HepG2 (cell line): ENCODE measurements around the gene ERMP1. TPM values are rescaled to one million over a fixed set of nuclear protein-coding genes. Genes with fewer than 3 reads are reported as not detected.

Experiments used
- ATAC-seq: fragments of 200-7000 bp; cut with Tn5 transposase; 3 replicates; pipeline ENCODE4 v1.9.1; 2020; ENCODE audit warnings: mild to moderate bottlenecking, moderate library complexity
- BruUV-seq: library from RNA; stranded (reverse); fragments of 400-500 nt; replicated peaks from 2 replicates; lab custom pipeline; 2021; lab: Mats Ljungman, UMichigan
- CTCF ChIA-PET: fragments of 300-600 bp; formaldehyde crosslinking; extraction: SDS; loops from one replicate; lab custom pipeline; 2021; ENCODE audit warnings: low total read pairs, inconsistent platforms, low intra/inter-chr PET ratio; lab: Yijun Ruan, JAX
- POLR2A ChIA-PET: fragments of 350-600 bp; sonication (Branson Sonifier 250); formaldehyde crosslinking; loops from one replicate; lab custom pipeline; 2020; ENCODE audit warnings: antibody characterized with exemption, inconsistent platforms; lab: Yijun Ruan, JAX
- DNase-seq: peaks from one replicate; pipeline ENCODE4 v3.0.0-alpha.2; 2015; ENCODE audit warnings: low spot score
- FAIRE-seq: peaks from 3 replicates; lab custom pipeline; 2011; peaks lifted over from hg19 to GRCh38; lab: Jason Lieb, UNC
- H2AFZ ChIP-seq: one replicate; pipeline ENCODE4 v1.6.1; 2011; ENCODE audit warnings: low read length, inconsistent platforms
- H3K27ac ChIP-seq: fragments of 300-600 bp; 3 replicates; pipeline ENCODE4 v1.8.0; 2011; ENCODE audit warnings: mixed run types, mild to moderate bottlenecking, mixed read lengths, low read length, inconsistent platforms; ENCODE audit not compliant: insufficient read depth; ENCODE audit errors: extremely low read length
- H3K27me3 ChIP-seq, 2 experiments: fragments of 200-600 bp in 1 of 2; 2 replicates in 1 of 2; 3 replicates in 1 of 2; pipeline versions ENCODE4 v1.6.0 to v1.8.0; 2011; ENCODE audit warnings: low read length in 2 of 2, mild to moderate bottlenecking in 2 of 2, moderate library complexity in 2 of 2, inconsistent platforms in 1 of 2; ENCODE audit not compliant: insufficient read depth in 2 of 2, control insufficient read depth in 1 of 2
- H3K36me3 ChIP-seq, 2 experiments: fragments of 200-600 bp in 1 of 2; replicated peaks in 1 of 2; 2 replicates in 1 of 2; 3 replicates in 1 of 2; pipeline versions ENCODE4 v1.5.1 to v1.8.0; 2011; ENCODE audit warnings: low read length in 2 of 2, inconsistent platforms in 1 of 2; ENCODE audit not compliant: insufficient read depth in 2 of 2, control insufficient read depth in 1 of 2
- H3K4me1 ChIP-seq: 2 replicates; pipeline ENCODE4 v1.5.1; 2012; ENCODE audit warnings: low read length, inconsistent platforms; ENCODE audit not compliant: insufficient read depth
- H3K4me2 ChIP-seq: 2 replicates; pipeline ENCODE4 v1.6.0; 2011; ENCODE audit warnings: low read depth, low read length, inconsistent platforms
- H3K4me3 ChIP-seq, 3 experiments: fragments of 200-600 bp in 1 of 3; sonication (generic), shearing (Covaris generic) in 1 of 3; replicated peaks in 1 of 3; 2 replicates each; pipeline ENCODE4 v1.5.1; 2011 to 2016; ENCODE audit warnings: low read length in 3 of 3, inconsistent platforms in 2 of 3, low read depth in 2 of 3, mild to moderate bottlenecking in 2 of 3, control low read depth in 1 of 3, mixed read lengths in 1 of 3; ENCODE audit not compliant: insufficient read depth in 1 of 3
- H3K79me2 ChIP-seq: one replicate; pipeline ENCODE4 v1.6.1; 2011; ENCODE audit warnings: low read length, inconsistent platforms; ENCODE audit not compliant: insufficient read depth
- H3K9ac ChIP-seq: 2 replicates; pipeline ENCODE4 v1.6.0; 2011; ENCODE audit warnings: mild to moderate bottlenecking, low read depth, low read length, inconsistent platforms; ENCODE audit not compliant: insufficient read depth
- H3K9me3 ChIP-seq: 2 replicates; pipeline ENCODE4 v1.5.1; 2012; ENCODE audit warnings: mild to moderate bottlenecking, low read length
- H4K20me1 ChIP-seq: 2 replicates; pipeline ENCODE4 v1.6.0; 2011; ENCODE audit warnings: inconsistent platforms, mild to moderate bottlenecking, low read length, moderate library complexity; ENCODE audit not compliant: insufficient read depth
- HNRNPH1 ChIP-seq: fragments of 200-400 bp; formaldehyde crosslinking; optimal IDR thresholded peaks from 2 replicates; pipeline ENCODE3; 2017; ENCODE audit warnings: mild to moderate bottlenecking, low read depth, low read length
- MED1 ChIP-seq: sonication (generic); formaldehyde crosslinking; IDR thresholded peaks from 2 replicates; pipeline ENCODE4 v1.4.0; 2020; ENCODE audit warnings: missing genetic modification reagents
- NFYB ChIP-seq: sonication (generic); formaldehyde crosslinking; IDR thresholded peaks from 2 replicates; pipeline ENCODE4 v1.4.0; 2020; ENCODE audit warnings: missing genetic modification reagents
- SMAD9 ChIP-seq: sonication (generic); formaldehyde crosslinking; IDR thresholded peaks from 2 replicates; pipeline ENCODE4 v1.5.1; 2020; ENCODE audit warnings: mild to moderate bottlenecking, missing genetic modification reagents
- SOX5 ChIP-seq: IDR thresholded peaks from 2 replicates; pipeline ENCODE4 v1.6.1; 2016; ENCODE audit warnings: borderline replicate concordance
- THAP11 ChIP-seq: IDR thresholded peaks from 2 replicates; pipeline ENCODE4 v1.6.1; 2016; ENCODE audit warnings: missing biosample characterization, missing genetic modification reagents
- YEATS4 ChIP-seq: sonication (generic); formaldehyde crosslinking; IDR thresholded peaks from 2 replicates; pipeline ENCODE4 v1.4.0; 2020; ENCODE audit warnings: missing genetic modification reagents, borderline replicate concordance
- ZBTB7A ChIP-seq: sonication (generic); formaldehyde crosslinking; IDR thresholded peaks from 2 replicates; pipeline ENCODE4 v1.8.0; 2022; ENCODE audit warnings: mild to moderate bottlenecking, missing genetic modification reagents
- ZBTB7B ChIP-seq: sonication (generic); formaldehyde crosslinking; IDR thresholded peaks from 2 replicates; pipeline ENCODE4 v1.4.0; 2020; ENCODE audit warnings: missing genetic modification reagents
- ZNF329 ChIP-seq: sonication (generic); formaldehyde crosslinking; IDR thresholded peaks from 2 replicates; pipeline ENCODE4 v1.9.0; 2021; ENCODE audit warnings: low read depth, mild to moderate bottlenecking, missing genetic modification reagents
- ZNF598 ChIP-seq: sonication (generic); formaldehyde crosslinking; IDR thresholded peaks from 2 replicates; pipeline ENCODE4 v1.5.1; 2020; ENCODE audit warnings: mild to moderate bottlenecking, missing genetic modification reagents, borderline replicate concordance
- ZNF768 ChIP-seq: sonication (generic); formaldehyde crosslinking; IDR thresholded peaks from 2 replicates; pipeline ENCODE4 v1.4.0; 2020; ENCODE audit warnings: missing genetic modification reagents
- ZSCAN5A ChIP-seq: sonication (generic); formaldehyde crosslinking; IDR thresholded peaks from 2 replicates; pipeline ENCODE4 v1.8.0; 2022; ENCODE audit warnings: mild to moderate bottlenecking, missing genetic modification reagents, borderline replicate concordance
- WGBS: methylation state at CpG from one replicate; pipeline ENCODE4 v1.1.6; 2017; ENCODE audit warnings: low lambda C conversion rate; 5-methylcytosine and 5-hydroxymethylcytosine counted together
- in situ Hi-C: cut with HindIII; loops from 2 replicates; pipeline ENCODE4 v1.10.0; 2017; ENCODE audit warnings: low pct_unique_long_range_greater_than_20kb; ENCODE audit not compliant: extremely low pct_ligation_motif_present
- intact Hi-C: fragments of 100-400 bp; cut with micrococcal nuclease; formaldehyde crosslinking; loops from one replicate; pipeline ENCODE4 v1.10.0; 2022; ENCODE audit not compliant: unreplicated experiment
- polyA plus RNA-seq, 8 experiments: library from polyadenylated mRNA; depleted of rRNA in 3 of 8; stranded (reverse) in 7 of 8; unstranded in 1 of 8; fragments of >200 nt; fragmentation: Illumina TruSeq in 4 of 8; extraction: Trizol in 4 of 8; gene quantifications; 2 replicates each; pipeline versions ENCODE4 v1.2.1 to v1.2.3, GENCODE V29; 2011 to 2016; ENCODE audit warnings: low read depth in 4 of 8, missing spikeins in 1 of 8, mixed read lengths in 1 of 8; ENCODE audit not compliant: insufficient read depth in 1 of 8
- total RNA-seq, 5 experiments: library from RNA; depleted of rRNA; stranded (reverse); fragments of >200 nt; fragmentation: Illumina TruSeq; extraction: Trizol; gene quantifications; 2 replicates each; pipeline ENCODE4 v1.2.3, GENCODE V29; 2016; ENCODE audit warnings: low read depth in 1 of 5
- TF ChIP-seq, protein P1 (sequence below): fragments of 450-650 bp; IDR thresholded peaks from 2 replicates; pipeline ENCODE4 v1.6.1; 2016

The ERMP1 gene
- total and polyA plus RNA-seq, 2 of the 13 experiments (the other 11 are each of a cell fraction or from before 2014, with no cell fraction given), result 40.9 to 65.4 TPM

DNA sequence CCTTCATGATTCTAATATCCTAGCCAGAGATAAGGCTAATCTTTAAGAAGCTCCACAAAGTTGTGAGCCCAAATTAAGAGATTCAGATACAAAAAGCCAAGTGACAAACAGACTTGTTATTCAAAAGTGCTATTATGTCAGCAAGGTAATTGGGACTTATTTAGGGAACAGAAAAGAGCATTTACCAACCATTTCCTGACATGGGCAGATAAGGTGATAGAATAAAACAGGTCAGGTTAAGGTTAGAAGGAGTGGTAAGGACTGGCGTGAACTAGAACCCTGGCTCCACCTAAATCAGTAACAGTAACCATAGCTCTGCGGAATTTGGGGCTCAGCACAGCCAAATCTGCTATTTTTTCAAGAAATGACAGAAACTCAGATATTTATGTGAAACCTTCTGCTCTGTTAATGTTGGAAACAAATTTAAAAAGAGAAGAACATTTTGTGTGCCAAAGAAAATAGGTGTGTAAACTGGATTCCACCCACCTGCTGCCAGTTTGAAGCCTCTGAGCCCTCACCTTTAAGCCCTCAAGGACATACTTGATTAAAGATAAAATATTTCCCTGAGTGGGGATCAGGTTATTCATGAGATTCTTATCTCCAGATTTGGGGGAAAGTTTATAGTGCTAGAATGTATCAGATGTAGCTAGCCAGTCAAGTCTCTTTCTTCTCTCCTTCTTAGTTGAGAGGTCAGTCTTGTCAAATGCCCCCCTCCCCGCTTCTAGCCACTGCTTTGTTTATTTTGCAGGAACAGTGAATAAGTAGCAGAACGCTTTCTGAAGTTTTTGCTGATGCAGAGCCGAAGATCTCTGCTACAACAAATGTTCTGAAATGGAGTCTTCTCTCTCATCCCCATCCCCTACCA, 10.2 kb upstream of the ERMP1 start:
- no peak for DNase-seq
- peak overlapping the region; percentile 73 for H2AFZ ChIP-seq
- H3K4me3 ChIP-seq, result peak overlapping the region; percentile 25 to 49 (median 34); a peak in 4 of 6 replicates
- H3K27ac ChIP-seq, result peak overlapping the region; percentile 70
- 29% methylated on average over 5 of the region's 5 CpGs for WGBS
- no peak for ATAC-seq
- H3K79me2 ChIP-seq, result no peaks in the 10 kb centered on the region
- in situ Hi-C loops, result no loop called here
- H3K4me1 ChIP-seq, result peaks cover 62% of the 10 kb centered on the region
- no TSS peak for BruUV-seq
- no peaks in the 10 kb centered on the region for H3K9me3 ChIP-seq
- peak overlapping the region; percentile 46 for H3K9ac ChIP-seq
- H3K4me2 ChIP-seq, result peak overlapping the region; percentile 74
- TF ChIP-seq ZBTB7B (CRISPR knock-in tag) (no peak), THAP11 (CRISPR knock-in tag) (0 out of 2 replicates have a peak, but pooled peaks have one; percentile 4), YEATS4 (CRISPR knock-in tag) (0 out of 2 replicates have a peak, but pooled peaks have one; percentile 48)
- no peaks in the 10 kb centered on the region for H3K27me3 ChIP-seq
- CTCF ChIA-PET, result no interaction called here
- intact Hi-C loops, result no loop called here
- H4K20me1 ChIP-seq, result no peaks in the 10 kb centered on the region
- no peaks in the 10 kb centered on the region for H3K36me3 ChIP-seq
- POLR2A ChIA-PET, result interaction anchor here (0.9 to 2.3 kb wide), 3 partner anchors 11 to 1051 kb away, joined by 3 to 15 read pairs (median 3); partner anchors contain the start of gene ERMP1
- FAIRE-seq, result no peak

- intact Hi-C loops (no loop called here), in situ Hi-C loops (no loop called here)
- 93% methylated on average over 12 of the region's 12 CpGs for WGBS
- no TSS peak for BruUV-seq
- no peaks in the 10 kb centered on the region for H3K36me3 ChIP-seq
- H2AFZ ChIP-seq, result no peak overlapping the region
- POLR2A ChIA-PET, result no interaction called here
- peaks cover 64% of the 10 kb centered on the region for H3K4me1 ChIP-seq
- H3K27ac ChIP-seq, result no peak overlapping the region
- H3K9ac ChIP-seq, result no peak overlapping the region
- no peaks in the 10 kb centered on the region for H4K20me1 ChIP-seq
- no peaks in the 10 kb centered on the region for H3K9me3 ChIP-seq
- H3K27me3 ChIP-seq, result no peaks in the 10 kb centered on the region
- FAIRE-seq (no peak), DNase-seq (no peak), ATAC-seq (no peak)
- no peak overlapping the region for H3K4me3 ChIP-seq
- H3K79me2 ChIP-seq, result no peaks in the 10 kb centered on the region
- CTCF ChIA-PET, result no interaction called here
- H3K4me2 ChIP-seq, result no peak overlapping the region
- TF ChIP-seq SMAD9, result no peak
- TF ChIP-seq HNRNPH1, result no peak
- TF ChIP-seq ZSCAN5A (CRISPR knock-in tag), result no peak
- TF ChIP-seq, protein P1, sequence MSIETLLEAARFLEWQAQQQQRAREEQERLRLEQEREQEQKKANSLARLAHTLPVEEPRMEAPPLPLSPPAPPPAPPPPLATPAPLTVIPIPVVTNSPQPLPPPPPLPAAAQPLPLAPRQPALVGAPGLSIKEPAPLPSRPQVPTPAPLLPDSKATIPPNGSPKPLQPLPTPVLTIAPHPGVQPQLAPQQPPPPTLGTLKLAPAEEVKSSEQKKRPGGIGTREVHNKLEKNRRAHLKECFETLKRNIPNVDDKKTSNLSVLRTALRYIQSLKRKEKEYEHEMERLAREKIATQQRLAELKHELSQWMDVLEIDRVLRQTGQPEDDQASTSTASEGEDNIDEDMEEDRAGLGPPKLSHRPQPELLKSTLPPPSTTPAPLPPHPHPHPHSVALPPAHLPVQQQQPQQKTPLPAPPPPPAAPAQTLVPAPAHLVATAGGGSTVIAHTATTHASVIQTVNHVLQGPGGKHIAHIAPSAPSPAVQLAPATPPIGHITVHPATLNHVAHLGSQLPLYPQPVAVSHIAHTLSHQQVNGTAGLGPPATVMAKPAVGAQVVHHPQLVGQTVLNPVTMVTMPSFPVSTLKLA, result no peak
- no peak for TF ChIP-seq SOX5
- no peak for TF ChIP-seq ZNF329
- no peak for TF ChIP-seq ZNF768 (CRISPR knock-in tag)
- TF ChIP-seq ZNF598, result no peak
- no peak for TF ChIP-seq ZBTB7A (CRISPR knock-in tag)
- TF ChIP-seq NFYB (CRISPR knock-in tag), result peak; percentile 75
- TF ChIP-seq MED1 (CRISPR knock-in tag), result no peak
Observed at GRCh38 chr9:5841771-5842573, 9.1 kb upstream of the ERMP1 start.
